GM12891 (cell line): ENCODE measurements around the gene OR11H6.
"Not testable (repeated sequence)": the region's sequence is repeated elsewhere in the genome, so short reads cannot be mapped to it uniquely, and the experiment has no call there.

Experiments used
- DNase-seq: peaks from one replicate; pipeline ENCODE4 v3.0.0; 2011; ENCODE audit warnings: low spot score; ENCODE audit not compliant: insufficient read length
- FAIRE-seq: peaks from 2 replicates; lab custom pipeline; 2011; peaks lifted over from hg19 to GRCh38; lab: Jason Lieb, UNC
- PAX5 ChIP-seq: IDR thresholded peaks from 2 replicates; pipeline ENCODE4 v1.6.1; 2011; ENCODE audit warnings: low read length, moderate library complexity, mild to moderate bottlenecking; ENCODE audit not compliant: insufficient read depth, severe bottlenecking
- POLR2A ChIP-seq: IDR thresholded peaks from 2 replicates; pipeline ENCODE4 v1.6.1; 2011; ENCODE audit warnings: low read depth, low read length, control low read depth
- POLR2AphosphoS5 ChIP-seq: IDR thresholded peaks from 2 replicates; pipeline ENCODE4 v1.6.1; 2011; ENCODE audit warnings: low read depth, low read length, control low read depth
- POU2F2 ChIP-seq: IDR thresholded peaks from 2 replicates; pipeline ENCODE4 v1.6.1; 2011; ENCODE audit warnings: low read depth, mild to moderate bottlenecking, control low read depth, low read length, moderate library complexity
- SPI1 ChIP-seq: IDR thresholded peaks from 2 replicates; pipeline ENCODE4 v1.6.1; 2011; ENCODE audit warnings: low read depth, low read length, control low read depth
- TAF1 ChIP-seq: IDR thresholded peaks from 2 replicates; pipeline ENCODE4 v1.6.1; 2011; ENCODE audit warnings: low read depth, low read length, control low read depth

Gene OR11H6

GRCh38 chr14:20195911-20196310 is 27.6 kb upstream of the OR11H6 start:
- DNase-seq (no peak), FAIRE-seq (no peak)
- TF ChIP-seq POLR2A (no peak), POLR2AphosphoS5 (no peak), POU2F2 (no peak), SPI1 (no peak), PAX5 (no peak)

- FAIRE-seq: no peak
- TF ChIP-seq SPI1 (no peak), POU2F2 (no peak), POLR2AphosphoS5 (no peak), TAF1 (no peak), POLR2A (no peak), PAX5 (no peak)
- no peak for DNase-seq
Observed at GRCh38 chr14:20197459-20197858, 26.1 kb upstream of the OR11H6 start.

- no peak for TF ChIP-seq PAX5
- no peak for TF ChIP-seq POU2F2
- no peak for TF ChIP-seq TAF1
- no peak for TF ChIP-seq SPI1
- TF ChIP-seq POLR2AphosphoS5: no peak
- TF ChIP-seq POLR2A: no peak
- no peak for DNase-seq
- FAIRE-seq: no peak
Observed at GRCh38 chr14:20198991-20199390, 24.5 kb upstream of the OR11H6 start.

- TF ChIP-seq POU2F2 (no peak), POLR2A (no peak), SPI1 (no peak), PAX5 (no peak), TAF1 (no peak), POLR2AphosphoS5 (no peak)
- DNase-seq (no peak), FAIRE-seq (no peak)
Observed at GRCh38 chr14:20204721-20205120, 18.8 kb upstream of the OR11H6 start.

- TF ChIP-seq POLR2AphosphoS5 (no peak), SPI1 (no peak), PAX5 (no peak), POLR2A (no peak), TAF1 (no peak), POU2F2 (no peak)
- FAIRE-seq (no peak), DNase-seq (no peak)
Observed at GRCh38 chr14:20209595-20209994, 13.9 kb upstream of the OR11H6 start.

- not testable (repeated sequence) for FAIRE-seq, DNase-seq
Observed at GRCh38 chr14:20212406-20212805, 11.1 kb upstream of the OR11H6 start.

- TF ChIP-seq POU2F2 (no peak), PAX5 (no peak), POLR2AphosphoS5 (no peak), TAF1 (no peak), SPI1 (no peak), POLR2A (no peak)
- FAIRE-seq (no peak), DNase-seq (no peak)
Observed at GRCh38 chr14:20215196-20215595, 8.3 kb upstream of the OR11H6 start.

- FAIRE-seq (no peak), DNase-seq (no peak)
Observed at GRCh38 chr14:20219033-20219432, 4.5 kb upstream of the OR11H6 start.

DNA sequence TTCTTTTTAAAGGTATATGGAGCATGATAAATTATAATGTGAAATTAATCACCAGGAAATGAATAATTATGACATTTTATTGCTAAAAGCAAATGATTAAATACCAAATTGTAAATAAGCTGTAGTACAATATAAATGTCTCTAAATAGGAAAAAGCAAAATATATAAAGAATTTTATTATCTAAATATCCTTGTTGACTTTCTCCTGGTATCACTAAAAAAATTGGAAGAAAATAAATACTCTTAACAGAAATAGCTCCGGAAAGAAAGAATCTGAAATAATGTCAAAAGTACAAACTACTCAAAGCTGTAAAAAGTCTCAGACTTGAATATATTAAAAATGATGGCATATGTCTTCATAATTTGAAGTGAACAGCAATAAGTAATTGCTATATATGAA is 5.2 kb downstream of the OR11H6 start, which contains the start of gene OR11H7:
Gene OR11H7, plus strand, starts transcription at position 301 of the 400 bp plus-strand sequence.
- TF ChIP-seq SPI1: no peak
- no peak for TF ChIP-seq POLR2A
- no peak for TF ChIP-seq TAF1
- TF ChIP-seq POU2F2: no peak
- TF ChIP-seq POLR2AphosphoS5: no peak
- TF ChIP-seq PAX5: no peak
- no peak for FAIRE-seq

More at GRCh38 chr14:20219033-20219432, 4.5 kb upstream of the OR11H6 start:
- TF ChIP-seq POU2F2 (no peak), POLR2AphosphoS5 (no peak), SPI1 (no peak), PAX5 (no peak), POLR2A (no peak), TAF1 (no peak)

GRCh38 chr14:20235415-20235814 is 11.9 kb downstream of the OR11H6 start:
- not testable (repeated sequence) for DNase-seq, FAIRE-seq

More for the DNA sequence above, 5.2 kb downstream of the OR11H6 start, which contains the start of gene OR11H7:
- DNase-seq: no peak
